H1 (cell line): Measurements from ENCODE around the gene SYTL5. TPM values are rescaled to one million over a fixed set of nuclear protein-coding genes. Genes with fewer than 3 reads are reported as not detected.

Source experiments
- CTCF ChIA-PET: fragments of 300-600 bp; sonication (Branson Sonifier 250); formaldehyde crosslinking; loops from one replicate; lab custom pipeline; 2021; ENCODE audit not compliant: partially characterized antibody; lab: Charles Lee
- POLR2A ChIA-PET: fragments of 300-600 bp; sonication (Branson Sonifier 250); formaldehyde crosslinking; loops from one replicate; lab custom pipeline; 2021; ENCODE audit warnings: inconsistent platforms; ENCODE audit not compliant: partially characterized antibody; lab: Charles Lee
- DNase-seq, 2 experiments: peaks; one replicate each; pipeline versions ENCODE4 v3.0.0 to v3.0.0-alpha.2; 2010 to 2022; ENCODE audit warnings: low spot score in 2 of 2, low read depth in 1 of 2, mixed read lengths in 1 of 2
- FAIRE-seq: peaks from 2 replicates; lab custom pipeline; 2011; peaks lifted over from hg19 to GRCh38; lab: Jason Lieb, UNC
- H2AFZ ChIP-seq: 2 replicates; pipeline ENCODE4 v1.8.1; 2012; ENCODE audit warnings: low read length, inconsistent platforms
- H2AK5ac ChIP-seq: 2 replicates; pipeline ENCODE4 v1.6.1; 2013; ENCODE audit warnings: low read depth, low read length
- H2BK120ac ChIP-seq: replicated peaks from 2 replicates; pipeline ENCODE3; 2013; ENCODE audit warnings: low read depth, low read length, inconsistent platforms
- H2BK12ac ChIP-seq: 2 replicates; pipeline ENCODE4 v1.6.1; 2013; ENCODE audit warnings: low read depth, low read length
- H2BK15ac ChIP-seq: 2 replicates; pipeline ENCODE4 v1.6.1; 2013; ENCODE audit warnings: low read length
- H2BK20ac ChIP-seq: 2 replicates; pipeline ENCODE4 v1.6.1; 2013; ENCODE audit warnings: low read length
- H2BK5ac ChIP-seq: 2 replicates; pipeline ENCODE4 v1.6.1; 2013; ENCODE audit warnings: low read depth, low read length
- H3K14ac ChIP-seq: 2 replicates; pipeline ENCODE4 v1.6.1; 2013; ENCODE audit warnings: inconsistent platforms; ENCODE audit not compliant: insufficient read length
- H3K18ac ChIP-seq: 2 replicates; pipeline ENCODE4 v1.6.1; 2013; ENCODE audit warnings: low read length; ENCODE audit errors: extremely low read depth
- H3K23ac ChIP-seq: 2 replicates; pipeline ENCODE4 v1.6.1; 2013; ENCODE audit warnings: inconsistent platforms; ENCODE audit not compliant: insufficient read length
- H3K23me2 ChIP-seq: 2 replicates; pipeline ENCODE4 v1.6.1; 2013; ENCODE audit warnings: low read depth, low read length
- H3K27ac ChIP-seq: 2 replicates; pipeline ENCODE4 v1.6.1; 2011; ENCODE audit warnings: low read depth, low read length, inconsistent platforms
- H3K27me3 ChIP-seq, 4 experiments: replicated peaks in 1 of 4; 1 replicate in 1 of 4; 2 replicates in 3 of 4; pipeline versions ENCODE4 v1.6.1 to v1.8.1; 2011 to 2013; ENCODE audit warnings: low read length in 3 of 4, mild to moderate bottlenecking in 3 of 4, inconsistent platforms in 2 of 4, mixed read lengths in 2 of 4, moderate library complexity in 1 of 4; ENCODE audit not compliant: control insufficient read depth in 3 of 4, insufficient read depth in 3 of 4; ENCODE audit errors: extremely low read depth in 1 of 4
- H3K36me3 ChIP-seq, 4 experiments: 2 replicates each; pipeline versions ENCODE4 v1.6.1 to v1.8.1; 2011 to 2013; ENCODE audit warnings: mild to moderate bottlenecking in 4 of 4, low read length in 3 of 4, moderate library complexity in 2 of 4, control low read depth in 1 of 4, inconsistent platforms in 1 of 4; ENCODE audit not compliant: insufficient read depth in 4 of 4, control insufficient read depth in 2 of 4
- H3K4ac ChIP-seq: replicated peaks from 2 replicates; pipeline ENCODE3; 2013; ENCODE audit warnings: low read length, low read depth, mixed read lengths, inconsistent platforms; ENCODE audit not compliant: insufficient read length
- H3K4me1 ChIP-seq, 4 experiments: replicated peaks in 1 of 4; 1 replicate in 1 of 4; 2 replicates in 3 of 4; pipeline versions ENCODE4 v1.6.1 to v1.8.1; 2011 to 2013; ENCODE audit warnings: low read length in 3 of 4, inconsistent platforms in 2 of 4, mixed read lengths in 1 of 4; ENCODE audit not compliant: insufficient read depth in 4 of 4, control insufficient read depth in 3 of 4
- H3K4me2 ChIP-seq, 2 experiments: 2 replicates each; pipeline versions ENCODE4 v1.6.1 to v1.8.1; 2011 to 2013; ENCODE audit warnings: low read depth in 2 of 2, low read length in 2 of 2, control low read depth in 1 of 2, inconsistent platforms in 1 of 2, mild to moderate bottlenecking in 1 of 2; ENCODE audit not compliant: insufficient read depth in 1 of 2
- H3K4me3 ChIP-seq, 4 experiments: fragments of 200-600, 300-600 bp in 1 of 4; sonication (generic), shearing (Covaris generic), sonication (Bioruptor Twin) in 1 of 4; 2 replicates each; pipeline versions ENCODE4 v1.5.1 to v1.8.1; 2011 to 2016; ENCODE audit warnings: low read length in 4 of 4, low read depth in 3 of 4, control low read depth in 2 of 4, inconsistent platforms in 2 of 4, mild to moderate bottlenecking in 2 of 4, mixed read lengths in 1 of 4, moderate library complexity in 1 of 4; ENCODE audit not compliant: insufficient read depth in 2 of 4; ENCODE audit errors: extremely low read depth in 1 of 4
- H3K56ac ChIP-seq: replicated peaks from 2 replicates; pipeline ENCODE3; 2013; ENCODE audit warnings: low read depth, mild to moderate bottlenecking, mixed read lengths, low read length, inconsistent platforms; ENCODE audit not compliant: insufficient read length
- H3K79me1 ChIP-seq: 2 replicates; pipeline ENCODE4 v1.6.1; 2013; ENCODE audit warnings: low read depth, low read length, control low read depth
- H3K79me2 ChIP-seq, 2 experiments: 2 replicates each; pipeline versions ENCODE4 v1.6.1 to v1.8.1; 2012 to 2013; ENCODE audit warnings: low read length in 2 of 2, mild to moderate bottlenecking in 2 of 2, inconsistent platforms in 1 of 2; ENCODE audit not compliant: insufficient read depth in 2 of 2, control insufficient read depth in 1 of 2
- H3K9ac ChIP-seq, 4 experiments: replicated peaks in 1 of 4; 1 replicate in 1 of 4; 2 replicates in 3 of 4; pipeline versions ENCODE4 v1.6.1 to v1.8.1; 2011 to 2013; ENCODE audit warnings: low read depth in 3 of 4, low read length in 3 of 4, control low read depth in 2 of 4, mild to moderate bottlenecking in 2 of 4, moderate library complexity in 2 of 4, inconsistent platforms in 1 of 4; ENCODE audit errors: extremely low read depth in 1 of 4
- H3K9me3 ChIP-seq, 2 experiments: 2 replicates each; pipeline versions ENCODE4 v1.6.1 to v1.8.1; 2012 to 2013; ENCODE audit warnings: mild to moderate bottlenecking in 2 of 2, moderate library complexity in 2 of 2, control low read depth in 1 of 2, inconsistent platforms in 1 of 2, low read depth in 1 of 2, low read length in 1 of 2, mixed read lengths in 1 of 2; ENCODE audit not compliant: insufficient read depth in 2 of 2
- H4K20me1 ChIP-seq, 2 experiments: replicated peaks in 1 of 2; 2 replicates each; pipeline versions ENCODE3 to v1.8.1; 2011 to 2013; ENCODE audit warnings: inconsistent platforms in 2 of 2, low read length in 2 of 2, mild to moderate bottlenecking in 1 of 2; ENCODE audit not compliant: insufficient read depth in 2 of 2, control insufficient read depth in 1 of 2
- H4K5ac ChIP-seq: 2 replicates; pipeline ENCODE4 v1.6.1; 2013; ENCODE audit warnings: low read length, low read depth, mixed read lengths, inconsistent platforms; ENCODE audit not compliant: insufficient read length
- H4K8ac ChIP-seq: 2 replicates; pipeline ENCODE4 v1.8.0; 2013; ENCODE audit warnings: mild to moderate bottlenecking, moderate library complexity, low read length, inconsistent platforms; ENCODE audit not compliant: insufficient read depth; ENCODE audit errors: extremely low read depth
- H4K91ac ChIP-seq: replicated peaks from 2 replicates; pipeline ENCODE3; 2013; ENCODE audit warnings: low read length, mixed read lengths, inconsistent platforms; ENCODE audit not compliant: insufficient read length
- BACH1 ChIP-seq: IDR thresholded peaks from 2 replicates; pipeline ENCODE4 v1.6.1; 2012; ENCODE audit warnings: low read length, improper control_type of control experiment
- BCL11A ChIP-seq, 2 experiments: IDR thresholded peaks; one replicate each; pipeline ENCODE4 v1.6.1; 2011; ENCODE audit warnings: low read depth in 2 of 2, low read length in 2 of 2, mild to moderate bottlenecking in 2 of 2
- MAFK ChIP-seq: IDR thresholded peaks from 2 replicates; pipeline ENCODE4 v1.6.1; 2012; ENCODE audit warnings: low read depth, mild to moderate bottlenecking, improper control_type of control experiment, low read length
- NANOG ChIP-seq: IDR thresholded peaks from 2 replicates; pipeline ENCODE4 v1.6.1; 2011; ENCODE audit warnings: low read length, low read depth, mild to moderate bottlenecking, inconsistent platforms; ENCODE audit not compliant: insufficient read depth, poor library complexity, severe bottlenecking
- PHF8 ChIP-seq: fragments of 200-600 bp; sonication (generic); conservative IDR thresholded peaks from 2 replicates; pipeline ENCODE4 v1.7.1; 2012; ENCODE audit warnings: low read depth, mild to moderate bottlenecking, inconsistent platforms, low read length, moderate library complexity
- RAD21 ChIP-seq, 2 experiments: IDR thresholded peaks in 1 of 2; conservative IDR thresholded peaks in 1 of 2; 2 replicates each; pipeline ENCODE4 v1.6.1; 2011; ENCODE audit warnings: low read depth in 2 of 2, low read length in 2 of 2, improper control_type of control experiment in 1 of 2, inconsistent platforms in 1 of 2, mild to moderate bottlenecking in 1 of 2, moderate library complexity in 1 of 2
- SIRT6 ChIP-seq: IDR thresholded peaks from one replicate; pipeline ENCODE4 v1.7.1; 2012; ENCODE audit warnings: low read length, inconsistent platforms
- SUZ12 ChIP-seq: fragments of 200-600 bp; sonication (generic); IDR thresholded peaks from 2 replicates; pipeline ENCODE4 v1.6.1; 2012; ENCODE audit warnings: mild to moderate bottlenecking, inconsistent platforms, low read length, moderate library complexity, mixed read lengths
- TCF12 ChIP-seq: IDR thresholded peaks from 2 replicates; pipeline ENCODE4 v1.6.1; 2011; ENCODE audit warnings: low read depth, mild to moderate bottlenecking, low read length
- ZNF274 ChIP-seq: IDR thresholded peaks from 2 replicates; pipeline ENCODE4 v1.7.0; 2012; ENCODE audit warnings: low read length, borderline replicate concordance; ENCODE audit errors: extremely low read depth
- WGBS, 2 experiments: shearing (Covaris generic) in 1 of 2; methylation state at CpG; one replicate each; pipeline versions ENCODE4 v1.1.6 to v1.1.7; 2013 to 2015; ENCODE audit warnings: low lambda C conversion rate in 2 of 2, mixed read lengths in 2 of 2, inconsistent platforms in 1 of 2, low coverage in 1 of 2, missing lambda C conversion rate in 1 of 2; ENCODE audit not compliant: insufficient replicate concordance in 2 of 2, insufficient coverage in 1 of 2, insufficient read length in 1 of 2; ENCODE audit errors: extremely low coverage in 1 of 2, missing lambda C conversion rate in 1 of 2; 5-methylcytosine and 5-hydroxymethylcytosine counted together
- polyA plus RNA-seq, 7 experiments: library from polyadenylated mRNA; depleted of rRNA in 3 of 7; stranded (reverse) in 5 of 7; unstranded in 2 of 7; fragments of >200 nt in 5 of 7; fragments of 200-250 nt in 2 of 7; gene quantifications; 1 replicate in 5 of 7; 2 replicates in 1 of 7; 4 replicates in 1 of 7; pipeline versions ENCODE4 v1.2.1 to v1.2.3, GENCODE V29; 2011 to 2013; ENCODE audit warnings: missing spikeins in 2 of 7, mixed read lengths in 2 of 7
- total RNA-seq: library from RNA; stranded (reverse); fragmentation: NEBNext Ultra II Directional; extraction: Animal tissue kit (Norgen Biotek cat#: 25700); gene quantifications from 2 replicates; pipeline ENCODE4 v1.2.1, GENCODE V29; 2021
- TF ChIP-seq, protein P1 (sequence below): IDR thresholded peaks from 2 replicates; pipeline ENCODE4 v1.6.1; 2012; ENCODE audit warnings: inconsistent platforms
- TF ChIP-seq, protein P2 (sequence below): IDR thresholded peaks from 2 replicates; pipeline ENCODE4 v1.6.1; 2011; ENCODE audit warnings: low read length, improper control_type of control experiment

SYTL5 gene
- total and polyA plus RNA-seq, 2 of the 8 experiments (the other 6 are each of a cell fraction or from before 2014, with no cell fraction given), result 0.15 to 0.52 TPM

DNA sequence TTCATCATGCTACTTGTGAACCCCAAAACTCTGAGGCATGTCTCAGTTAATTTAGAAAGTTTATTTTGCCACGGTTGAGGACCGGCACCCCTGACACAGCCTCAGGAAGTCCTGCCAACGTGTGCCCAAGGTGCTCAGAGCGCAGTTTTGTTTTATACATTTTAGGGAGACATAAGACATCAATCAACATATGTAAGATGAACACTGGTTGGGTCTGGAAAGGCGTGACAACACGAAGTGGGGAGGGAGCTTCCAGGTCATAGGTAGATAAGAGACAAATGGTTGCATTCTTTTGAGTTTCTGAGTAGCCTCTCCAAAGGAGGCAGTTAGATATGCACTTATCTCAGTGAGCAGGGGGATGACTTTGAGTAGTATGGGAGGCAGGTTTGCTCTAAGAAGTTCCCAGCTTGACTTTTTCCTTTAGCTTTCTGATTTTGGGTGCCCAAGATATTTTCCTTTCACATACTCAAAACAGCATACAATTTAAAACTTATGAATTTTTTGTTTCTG, 98.9 kb downstream of the SYTL5 start:
- no peak overlapping the region for H3K9ac ChIP-seq
- no peak overlapping the region for H2BK120ac ChIP-seq
- no peak overlapping the region for H3K14ac ChIP-seq
- H2BK5ac ChIP-seq, result no peak overlapping the region
- H3K23ac ChIP-seq, result no peak overlapping the region
- H3K36me3 ChIP-seq, result no peaks in the 10 kb centered on the region
- H3K4ac ChIP-seq, result no peak overlapping the region
- no peak overlapping the region for H4K91ac ChIP-seq
- H2BK15ac ChIP-seq, result no peak overlapping the region
- no peak overlapping the region for H2BK20ac ChIP-seq
- no peaks in the 10 kb centered on the region for H4K20me1 ChIP-seq
- H3K79me2 ChIP-seq, result no peaks in the 10 kb centered on the region
- no peak overlapping the region for H2AFZ ChIP-seq
- FAIRE-seq (no peak), DNase-seq (no peak)
- no peak overlapping the region for H4K5ac ChIP-seq
- H3K23me2 ChIP-seq, result no peaks in the 10 kb centered on the region
- POLR2A ChIA-PET, result no interaction called here
- no peaks in the 10 kb centered on the region for H3K9me3 ChIP-seq
- no peak overlapping the region for H3K4me3 ChIP-seq
- no peak for TF ChIP-seq NANOG
- TF ChIP-seq SUZ12, result no peak
- TF ChIP-seq SIRT6, result no peak
- TF ChIP-seq MAFK, result no peak
- no peak for TF ChIP-seq RAD21 (IDR thresholded peaks at IDR 0.05 in 1 of 2, conservative IDR thresholded peaks at IDR 0.05 in 1 of 2; ENCODE audit: low read depth in 2 of 2, low read length in 2 of 2)
- no peak for TF ChIP-seq BCL11A (IDR thresholded peaks at IDR 0.05; ENCODE audit: low read depth in 2 of 2, low read length in 2 of 2)
- TF ChIP-seq, protein P1, sequence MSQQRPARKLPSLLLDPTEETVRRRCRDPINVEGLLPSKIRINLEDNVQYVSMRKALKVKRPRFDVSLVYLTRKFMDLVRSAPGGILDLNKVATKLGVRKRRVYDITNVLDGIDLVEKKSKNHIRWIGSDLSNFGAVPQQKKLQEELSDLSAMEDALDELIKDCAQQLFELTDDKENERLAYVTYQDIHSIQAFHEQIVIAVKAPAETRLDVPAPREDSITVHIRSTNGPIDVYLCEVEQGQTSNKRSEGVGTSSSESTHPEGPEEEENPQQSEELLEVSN, result no peak
- TF ChIP-seq, protein P2, sequence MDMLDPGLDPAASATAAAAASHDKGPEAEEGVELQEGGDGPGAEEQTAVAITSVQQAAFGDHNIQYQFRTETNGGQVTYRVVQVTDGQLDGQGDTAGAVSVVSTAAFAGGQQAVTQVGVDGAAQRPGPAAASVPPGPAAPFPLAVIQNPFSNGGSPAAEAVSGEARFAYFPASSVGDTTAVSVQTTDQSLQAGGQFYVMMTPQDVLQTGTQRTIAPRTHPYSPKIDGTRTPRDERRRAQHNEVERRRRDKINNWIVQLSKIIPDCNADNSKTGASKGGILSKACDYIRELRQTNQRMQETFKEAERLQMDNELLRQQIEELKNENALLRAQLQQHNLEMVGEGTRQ, result no peak
- TF ChIP-seq PHF8, result no peak
- no peak for TF ChIP-seq TCF12
- TF ChIP-seq BACH1, result no peak
- no peak for TF ChIP-seq ZNF274
- H2AK5ac ChIP-seq, result no peak overlapping the region
- H3K27me3 ChIP-seq, result no peaks in the 10 kb centered on the region
- 77% methylated on average over 6 of the region's 6 CpGs; no CpG with 5 or more reads in 1 of the 2 experiments for WGBS, 2 experiments
- no peak overlapping the region for H3K18ac ChIP-seq
- no peak overlapping the region for H2BK12ac ChIP-seq
- no peak overlapping the region for H3K4me2 ChIP-seq
- no peaks in the 10 kb centered on the region for H3K4me1 ChIP-seq
- H3K79me1 ChIP-seq, result no peaks in the 10 kb centered on the region
- no peak overlapping the region for H3K27ac ChIP-seq
- H4K8ac ChIP-seq, result no peak overlapping the region
- CTCF ChIA-PET, result no interaction called here
- H3K56ac ChIP-seq, result no peak overlapping the region
